ENCODE results near the gene HDAC5.
A peak's percentile ranks its signal among the peaks of the same experiment; 100 is the strongest.
"Not testable (repeated sequence)": the region's sequence is repeated elsewhere in the genome, so short reads cannot be mapped to it uniquely, and the experiment has no call there.

The HDAC5 gene

GRCh38 chr17:44066204-44066930, 57.1 kb downstream of the HDAC5 start, which contains the start of gene LSM12:
LSM12 (minus strand) TSS chr17:44066671; CDS start chr17:44066587, 84 bp downstream.
- DNase-seq = peak; percentile 90

- DNase-seq = peak; percentile 19
Measured at GRCh38 chr17:44065668-44066203, 57.7 kb downstream of the HDAC5 start.

- no peak for DNase-seq
Measured at GRCh38 chr17:44063704-44064639, 59.5 kb downstream of the HDAC5 start.

GRCh38 chr17:44062871-44063270, 60.6 kb downstream of the HDAC5 start:
- no peak for DNase-seq

GRCh38 chr17:44061446-44061845, 62.0 kb downstream of the HDAC5 start:
- no peak for DNase-seq

- DNase-seq = no peak
Measured at GRCh38 chr17:44059101-44059892, 64.1 kb downstream of the HDAC5 start.

- no peak for DNase-seq
Measured at GRCh38 chr17:44053125-44053872, 70.1 kb downstream of the HDAC5 start.

- no peak for DNase-seq
Measured at GRCh38 chr17:44049294-44050060, 74.0 kb downstream of the HDAC5 start.

GRCh38 chr17:44046893-44047292, 76.5 kb downstream of the HDAC5 start:
- DNase-seq = not testable (repeated sequence)

- no peak for DNase-seq
Measured at GRCh38 chr17:44045486-44045885, 78.0 kb downstream of the HDAC5 start.

GRCh38 chr17:44044071-44044470, 79.4 kb downstream of the HDAC5 start:
- no peak for DNase-seq

GRCh38 chr17:44043272-44043696, 80.2 kb downstream of the HDAC5 start:
- no peak for DNase-seq

- DNase-seq = no peak
Measured at GRCh38 chr17:44039829-44040635, 83.4 kb downstream of the HDAC5 start.

GRCh38 chr17:44038604-44039011, 84.8 kb downstream of the HDAC5 start:
- no peak for DNase-seq

GRCh38 chr17:44037471-44037870, 86.0 kb downstream of the HDAC5 start:
- DNase-seq = no peak

GRCh38 chr17:44034688-44035087, 88.8 kb downstream of the HDAC5 start:
- DNase-seq = not testable (repeated sequence)

GRCh38 chr17:44033861-44034408, 89.5 kb downstream of the HDAC5 start:
- no peak for DNase-seq

GRCh38 chr17:44030482-44030881, 93.0 kb downstream of the HDAC5 start:
- no peak for DNase-seq

GRCh38 chr17:44029736-44030135, 93.7 kb downstream of the HDAC5 start:
- no peak for DNase-seq

Data from CD4-positive, alpha-beta T cell treated with Interleukin-21 for 1 hour (primary cell).